Central memory CD4-positive, alpha-beta T cell (primary cell): ENCODE measurements around the gene NUDT16L1.
"Not testable (repeated sequence)": the region's sequence is repeated elsewhere in the genome, so short reads cannot be mapped to it uniquely, and the experiment has no call there.

Source experiments
- DNase-seq: peaks from one replicate; pipeline ENCODE4 v3.0.0; 2022

NUDT16L1 gene

GRCh38 chr16:4724661-4725270 is 31.4 kb downstream of the NUDT16L1 start:
- no peak for DNase-seq

- no peak for DNase-seq
These were observed 33.3 kb downstream of the NUDT16L1 start for GRCh38 chr16:4726616-4727015.

- DNase-seq: no peak
These were observed 35.3 kb downstream of the NUDT16L1 start for GRCh38 chr16:4728676-4729075.

- no peak for DNase-seq
These were observed 36.5 kb downstream of the NUDT16L1 start for GRCh38 chr16:4729876-4730275.

GRCh38 chr16:4733211-4733742 is 39.9 kb downstream of the NUDT16L1 start:
- DNase-seq: no peak

GRCh38 chr16:4733747-4734062 is 40.3 kb downstream of the NUDT16L1 start:
- DNase-seq: no peak

- peak; percentile 77 for DNase-seq
These were observed 40.8 kb downstream of the NUDT16L1 start, which contains the start of the genes ANKS3 and DNAAF8 for GRCh38 chr16:4734063-4734729. Gene ANKS3, minus strand, starts transcription at chr16:4734271. Its CDS starts 4,122 bp downstream, at chr16:4730149. Gene DNAAF8, plus strand, starts transcription at chr16:4734537. Its CDS starts 1,978 bp downstream, at chr16:4736515.

- peak; percentile 88 for DNase-seq
These were observed 41.6 kb downstream of the NUDT16L1 start for GRCh38 chr16:4734730-4735535.

- no peak for DNase-seq
These were observed 43.2 kb downstream of the NUDT16L1 start for GRCh38 chr16:4736546-4736945.

GRCh38 chr16:4737545-4737944 is 44.2 kb downstream of the NUDT16L1 start:
- DNase-seq: no peak

- not testable (repeated sequence) for DNase-seq
These were observed 45.0 kb downstream of the NUDT16L1 start for GRCh38 chr16:4738370-4738769.

- no peak for DNase-seq
These were observed 50.0 kb downstream of the NUDT16L1 start for GRCh38 chr16:4743226-4743878.

- no peak for DNase-seq
These were observed 51.4 kb downstream of the NUDT16L1 start for GRCh38 chr16:4744555-4745273.

- no peak for DNase-seq
These were observed 51.9 kb downstream of the NUDT16L1 start for GRCh38 chr16:4745274-4745569.
